WTC11 (cell line): ENCODE data around the gene SCAF8. TPM values are rescaled to one million over a fixed set of nuclear protein-coding genes. Genes with fewer than 3 reads are reported as not detected.

Source experiments
- ATAC-seq: fragments of 200-7000 bp; cut with Tn5 transposase; 2 replicates; pipeline ENCODE4 v1.10.0; 2021; ENCODE audit warnings: mild to moderate bottlenecking, moderate library complexity
- CTCF ChIA-PET: fragments of 300-600 bp; sonication (Branson Sonifier 250); formaldehyde crosslinking; loops from one replicate; lab custom pipeline; 2021; ENCODE audit warnings: antibody characterized with exemption; lab: Charles Lee
- POLR2A ChIA-PET: fragments of 350-600 bp; sonication (Branson Sonifier 250); formaldehyde crosslinking; loops from one replicate; lab custom pipeline; 2021; ENCODE audit warnings: antibody characterized with exemption; lab: Charles Lee
- DNase-seq: peaks from one replicate; pipeline ENCODE4 v3.0.0; 2021; ENCODE audit warnings: low spot score
- H3K27ac Mint-ChIP-seq: 2 replicates; pipeline ENCODE4 v1.8.0; 2021; ENCODE audit warnings: mixed read lengths
- H3K27me3 Mint-ChIP-seq: 2 replicates; pipeline ENCODE4 v1.8.0; 2021; ENCODE audit warnings: low read depth, mild to moderate bottlenecking, moderate library complexity, mixed read lengths
- H3K36me3 Mint-ChIP-seq: 2 replicates; pipeline ENCODE4 v1.8.0; 2021; ENCODE audit warnings: mixed read lengths
- H3K4me1 Mint-ChIP-seq: 2 replicates; pipeline ENCODE4 v1.8.0; 2022; ENCODE audit warnings: mixed read lengths
- H3K4me3 Mint-ChIP-seq: 2 replicates; pipeline ENCODE4 v1.8.0; 2021; ENCODE audit warnings: mild to moderate bottlenecking, moderate library complexity, mixed read lengths
- H3K9me3 Mint-ChIP-seq: 2 replicates; pipeline ENCODE4 v1.8.0; 2021; ENCODE audit warnings: mixed read lengths
- ATF1 ChIP-seq: sonication (generic); formaldehyde crosslinking; IDR thresholded peaks from 2 replicates; pipeline ENCODE4 v1.8.1; 2023; ENCODE audit warnings: mild to moderate bottlenecking, moderate library complexity, missing genetic modification reagents
- CREM ChIP-seq: sonication (generic); formaldehyde crosslinking; IDR thresholded peaks from 2 replicates; pipeline ENCODE4 v1.8.1; 2022; ENCODE audit warnings: mild to moderate bottlenecking, missing genetic modification reagents, moderate library complexity
- CTCF ChIP-seq: fragments of 200-600 bp; IDR thresholded peaks from 2 replicates; pipeline ENCODE4 v1.8.0; 2022; ENCODE audit warnings: antibody characterized with exemption
- E2F1 ChIP-seq: sonication (generic); formaldehyde crosslinking; IDR thresholded peaks from 2 replicates; pipeline ENCODE4 v1.8.0; 2022; ENCODE audit warnings: mild to moderate bottlenecking, missing genetic modification reagents
- EMX1 ChIP-seq: fragments of 250-450 bp; sonication (Bioruptor Pico); IDR thresholded peaks from 2 replicates; pipeline ENCODE4 v1.8.0; 2021; ENCODE audit warnings: mild to moderate bottlenecking
- ESRRA ChIP-seq: sonication (generic); formaldehyde crosslinking; IDR thresholded peaks from 2 replicates; pipeline ENCODE4 v1.8.1; 2022; ENCODE audit warnings: mild to moderate bottlenecking, missing genetic modification reagents, borderline replicate concordance
- ETV6 ChIP-seq: sonication (generic); formaldehyde crosslinking; IDR thresholded peaks from 2 replicates; pipeline ENCODE4 v1.8.1; 2022; ENCODE audit warnings: mild to moderate bottlenecking, missing genetic modification reagents
- FOXJ3 ChIP-seq: sonication (generic); formaldehyde crosslinking; IDR thresholded peaks from 2 replicates; pipeline ENCODE4 v1.9.0; 2021; ENCODE audit warnings: missing genetic modification reagents, mild to moderate bottlenecking, borderline replicate concordance
- FOXK1 ChIP-seq: sonication (generic); formaldehyde crosslinking; IDR thresholded peaks from 2 replicates; pipeline ENCODE4 v1.8.0; 2022; ENCODE audit warnings: mild to moderate bottlenecking, moderate library complexity, missing genetic modification reagents
- GRHL2 ChIP-seq: fragments of 250-450 bp; sonication (Bioruptor Pico); IDR thresholded peaks from 2 replicates; pipeline ENCODE4 v1.8.0; 2022; ENCODE audit warnings: mild to moderate bottlenecking, moderate library complexity; ENCODE audit not compliant: insufficient replicate concordance, severe bottlenecking
- GTF2I ChIP-seq: fragments of 250-450 bp; sonication (Bioruptor Pico); conservative IDR thresholded peaks from 2 replicates; pipeline ENCODE4 v1.4.0; 2021; ENCODE audit warnings: mild to moderate bottlenecking
- JAZF1 ChIP-seq: fragments of 250-450 bp; sonication (Bioruptor Pico); IDR thresholded peaks from 2 replicates; pipeline ENCODE4 v1.9.0; 2021; ENCODE audit warnings: moderate library complexity, mild to moderate bottlenecking, inconsistent platforms
- JUN ChIP-seq: sonication (generic); formaldehyde crosslinking; IDR thresholded peaks from 2 replicates; pipeline ENCODE4 v1.8.0; 2023; ENCODE audit warnings: mild to moderate bottlenecking, missing genetic modification reagents
- NFATC4 ChIP-seq: fragments of 250-450 bp; sonication (Bioruptor Pico); IDR thresholded peaks from 2 replicates; pipeline ENCODE4 v1.9.0; 2021; ENCODE audit warnings: mild to moderate bottlenecking
- NR1H2 ChIP-seq: sonication (generic); formaldehyde crosslinking; IDR thresholded peaks from 2 replicates; pipeline ENCODE4 v1.9.0; 2021; ENCODE audit warnings: mild to moderate bottlenecking, moderate library complexity, missing genetic modification reagents
- STAT6 ChIP-seq: sonication (generic); formaldehyde crosslinking; conservative IDR thresholded peaks from 2 replicates; pipeline ENCODE4 v1.8.1; 2023; ENCODE audit warnings: mild to moderate bottlenecking, low read depth, missing genetic modification reagents, moderate library complexity
- USF2 ChIP-seq: sonication (generic); formaldehyde crosslinking; IDR thresholded peaks from 2 replicates; pipeline ENCODE4 v1.8.1; 2023; ENCODE audit warnings: mild to moderate bottlenecking, missing genetic modification reagents, moderate library complexity
- ZNF263 ChIP-seq: sonication (generic); formaldehyde crosslinking; IDR thresholded peaks from 2 replicates; pipeline ENCODE4 v1.8.1; 2022; ENCODE audit warnings: low read depth, mild to moderate bottlenecking, moderate library complexity, missing genetic modification reagents
- ZNF281 ChIP-seq: sonication (generic); formaldehyde crosslinking; IDR thresholded peaks from 2 replicates; pipeline ENCODE4 v1.8.0; 2023; ENCODE audit warnings: mild to moderate bottlenecking, missing genetic modification reagents
- ZNF396 ChIP-seq: fragments of 250-450 bp; sonication (Bioruptor Pico); IDR thresholded peaks from 2 replicates; pipeline ENCODE4 v1.8.0; 2021; ENCODE audit warnings: mild to moderate bottlenecking, moderate library complexity, borderline replicate concordance
- ZNF671 ChIP-seq: fragments of 250-450 bp; sonication (Bioruptor Pico); IDR thresholded peaks from 2 replicates; pipeline ENCODE4 v1.8.0; 2021; ENCODE audit warnings: mild to moderate bottlenecking
- total RNA-seq: library from RNA; stranded (reverse); gene quantifications from 3 replicates; pipeline ENCODE4 v1.2.3, GENCODE V29; 2021
- TF ChIP-seq, protein P1 (sequence below): sonication (generic); formaldehyde crosslinking; IDR thresholded peaks from 2 replicates; pipeline ENCODE4 v1.8.0; 2022; ENCODE audit warnings: mild to moderate bottlenecking, missing genetic modification reagents
- TF ChIP-seq, protein P2 (sequence below): sonication (generic); formaldehyde crosslinking; IDR thresholded peaks from 2 replicates; pipeline ENCODE4 v1.8.1; 2022; ENCODE audit warnings: low read depth, missing genetic modification reagents, borderline replicate concordance

SCAF8 gene
- total RNA-seq, 1 experiment from 2014 or later: 40.7 TPM

DNA sequence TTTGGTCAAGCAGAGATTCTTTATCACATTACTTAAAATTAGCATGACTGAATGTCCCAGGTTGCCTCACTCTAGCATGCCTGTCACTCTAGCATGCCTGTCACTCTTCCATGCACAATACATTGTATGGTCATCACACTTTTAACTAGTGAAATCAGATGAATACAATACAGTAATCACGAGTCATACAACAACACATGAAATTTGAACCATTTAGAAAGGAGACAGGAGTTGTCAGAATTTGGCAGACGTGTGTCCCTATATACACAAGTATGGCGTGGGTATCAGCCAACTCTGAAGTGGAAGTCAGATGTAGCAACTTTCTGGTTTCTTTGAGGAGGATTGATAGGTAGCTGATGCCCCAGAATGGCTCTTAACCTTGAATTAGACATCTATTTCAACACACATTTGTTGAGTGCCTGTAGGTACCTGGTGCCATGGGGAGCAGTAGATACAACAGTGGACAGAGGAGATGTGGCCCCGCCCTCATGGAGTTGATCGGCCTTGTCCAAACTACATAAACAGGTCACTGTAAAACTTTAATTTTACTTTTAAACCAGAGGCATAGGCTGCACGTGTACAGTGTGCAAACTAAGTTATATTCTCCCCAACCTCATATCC is 145.8 kb downstream of the SCAF8 start:
- H3K9me3 Mint-ChIP-seq: no peaks in the 10 kb centered on the region
- no peak for TF ChIP-seq STAT6 (CRISPR knock-in tag)
- no peak for TF ChIP-seq NR1H2 (CRISPR knock-in tag)
- no peak for TF ChIP-seq FOXK1 (CRISPR knock-in tag)
- TF ChIP-seq ZNF396: no peak
- TF ChIP-seq USF2 (CRISPR knock-in tag): no peak
- no peak for TF ChIP-seq ZNF263 (CRISPR knock-in tag)
- TF ChIP-seq NFATC4 (CRISPR knock-in tag): no peak
- TF ChIP-seq JAZF1 (CRISPR knock-in tag): no peak
- TF ChIP-seq FOXJ3: no peak
- no peak for TF ChIP-seq GRHL2 (CRISPR knock-in tag)
- no peak for TF ChIP-seq CREM (CRISPR knock-in tag)
- no peak for TF ChIP-seq ZNF671 (CRISPR knock-in tag)
- H3K36me3 Mint-ChIP-seq: 0 out of 2 replicates have a peak, but pooled peaks cover 8% of the 10 kb centered on the region
- CTCF ChIA-PET: no interaction called here
- no peak for ATAC-seq
- DNase-seq: no peak
- H3K4me3 Mint-ChIP-seq: no peak overlapping the region
- H3K4me1 Mint-ChIP-seq: peaks cover 43% of the 10 kb centered on the region
- POLR2A ChIA-PET: no interaction called here
- no peak overlapping the region for H3K27ac Mint-ChIP-seq
- H3K27me3 Mint-ChIP-seq: no peaks in the 10 kb centered on the region

- ATAC-seq: no peak
- Mint-ChIP-seq H3K27me3 (no peaks in the 10 kb centered on the region), H3K4me3 (no peak overlapping the region), H3K9me3 (0 out of 2 replicates have a peak, but pooled peaks cover 4% of the 10 kb centered on the region), H3K4me1 (peaks cover 18% of the 10 kb centered on the region), H3K27ac (no peak overlapping the region), H3K36me3 (0 out of 2 replicates have a peak, but pooled peaks cover 8% of the 10 kb centered on the region)
- ChIA-PET POLR2A (no interaction called here), CTCF (no interaction called here)
- no peak for DNase-seq
- TF ChIP-seq ETV6 (no peak), CTCF (no peak), E2F1 (CRISPR knock-in tag) (no peak), ZNF281 (CRISPR knock-in tag) (no peak), GTF2I (CRISPR knock-in tag) (no peak), GRHL2 (CRISPR knock-in tag) (no peak), JUN (CRISPR knock-in tag) (no peak), FOXJ3 (no peak), ATF1 (no peak), ZNF671 (CRISPR knock-in tag) (no peak), ESRRA (CRISPR knock-in tag) (no peak), EMX1 (no peak), ZNF263 (CRISPR knock-in tag) (no peak)
- TF ChIP-seq, protein P1, sequence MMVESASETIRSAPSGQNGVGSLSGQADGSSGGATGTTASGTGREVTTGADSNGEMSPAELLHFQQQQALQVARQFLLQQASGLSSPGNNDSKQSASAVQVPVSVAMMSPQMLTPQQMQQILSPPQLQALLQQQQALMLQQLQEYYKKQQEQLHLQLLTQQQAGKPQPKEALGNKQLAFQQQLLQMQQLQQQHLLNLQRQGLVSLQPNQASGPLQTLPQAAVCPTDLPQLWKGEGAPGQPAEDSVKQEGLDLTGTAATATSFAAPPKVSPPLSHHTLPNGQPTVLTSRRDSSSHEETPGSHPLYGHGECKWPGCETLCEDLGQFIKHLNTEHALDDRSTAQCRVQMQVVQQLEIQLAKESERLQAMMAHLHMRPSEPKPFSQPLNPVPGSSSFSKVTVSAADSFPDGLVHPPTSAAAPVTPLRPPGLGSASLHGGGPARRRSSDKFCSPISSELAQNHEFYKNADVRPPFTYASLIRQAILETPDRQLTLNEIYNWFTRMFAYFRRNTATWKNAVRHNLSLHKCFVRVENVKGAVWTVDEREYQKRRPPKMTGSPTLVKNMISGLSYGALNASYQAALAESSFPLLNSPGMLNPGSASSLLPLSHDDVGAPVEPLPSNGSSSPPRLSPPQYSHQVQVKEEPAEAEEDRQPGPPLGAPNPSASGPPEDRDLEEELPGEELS (CRISPR knock-in tag): no peak
- TF ChIP-seq, protein P2, sequence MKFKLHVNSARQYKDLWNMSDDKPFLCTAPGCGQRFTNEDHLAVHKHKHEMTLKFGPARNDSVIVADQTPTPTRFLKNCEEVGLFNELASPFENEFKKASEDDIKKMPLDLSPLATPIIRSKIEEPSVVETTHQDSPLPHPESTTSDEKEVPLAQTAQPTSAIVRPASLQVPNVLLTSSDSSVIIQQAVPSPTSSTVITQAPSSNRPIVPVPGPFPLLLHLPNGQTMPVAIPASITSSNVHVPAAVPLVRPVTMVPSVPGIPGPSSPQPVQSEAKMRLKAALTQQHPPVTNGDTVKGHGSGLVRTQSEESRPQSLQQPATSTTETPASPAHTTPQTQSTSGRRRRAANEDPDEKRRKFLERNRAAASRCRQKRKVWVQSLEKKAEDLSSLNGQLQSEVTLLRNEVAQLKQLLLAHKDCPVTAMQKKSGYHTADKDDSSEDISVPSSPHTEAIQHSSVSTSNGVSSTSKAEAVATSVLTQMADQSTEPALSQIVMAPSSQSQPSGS: no peak
These were observed 148.9 kb downstream of the SCAF8 start for GRCh38 chr6:154882107-154882506.
